Fibroblast of lung (primary cell): ENCODE results near the gene PIK3C2G.

ENCODE experiments used
- EZH2 ChIP-seq: IDR thresholded peaks from 2 replicates; pipeline ENCODE4 v1.5.1; 2012; ENCODE audit warnings: low read length, control low read depth, mild to moderate bottlenecking; ENCODE audit errors: missing control alignments
- TF ChIP-seq, protein P1 (sequence below), 2 donors: IDR thresholded peaks in 1 of 2; conservative IDR thresholded peaks in 1 of 2; 1 replicate in 1 of 2; 2 replicates in 1 of 2; pipeline ENCODE4 v1.5.1; 2011 to 2012; ENCODE audit warnings: low read length in 2 of 2, control low read depth in 1 of 2, inconsistent platforms in 1 of 2, low read depth in 1 of 2, mild to moderate bottlenecking in 1 of 2

DNA sequence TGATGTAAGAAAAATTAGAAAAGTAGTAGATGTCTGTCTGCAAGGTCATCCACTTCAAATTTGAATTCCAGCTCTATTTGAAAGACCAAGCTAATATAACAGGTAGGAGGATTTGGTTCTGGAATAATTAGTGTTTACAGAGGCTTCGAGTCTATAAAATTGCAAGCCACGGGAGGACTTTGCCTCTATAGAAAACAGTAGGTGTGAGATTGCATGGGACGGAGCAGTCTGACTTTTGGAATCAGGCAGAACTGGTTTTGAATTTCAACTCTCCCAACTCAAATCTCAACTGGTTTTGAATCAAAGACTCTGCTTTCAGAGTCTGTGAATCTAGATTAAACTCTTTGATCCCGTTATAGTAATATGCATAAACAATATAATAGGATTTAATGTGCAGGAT is 82.4 kb downstream of the PIK3C2G start:
- TF ChIP-seq, protein P1, sequence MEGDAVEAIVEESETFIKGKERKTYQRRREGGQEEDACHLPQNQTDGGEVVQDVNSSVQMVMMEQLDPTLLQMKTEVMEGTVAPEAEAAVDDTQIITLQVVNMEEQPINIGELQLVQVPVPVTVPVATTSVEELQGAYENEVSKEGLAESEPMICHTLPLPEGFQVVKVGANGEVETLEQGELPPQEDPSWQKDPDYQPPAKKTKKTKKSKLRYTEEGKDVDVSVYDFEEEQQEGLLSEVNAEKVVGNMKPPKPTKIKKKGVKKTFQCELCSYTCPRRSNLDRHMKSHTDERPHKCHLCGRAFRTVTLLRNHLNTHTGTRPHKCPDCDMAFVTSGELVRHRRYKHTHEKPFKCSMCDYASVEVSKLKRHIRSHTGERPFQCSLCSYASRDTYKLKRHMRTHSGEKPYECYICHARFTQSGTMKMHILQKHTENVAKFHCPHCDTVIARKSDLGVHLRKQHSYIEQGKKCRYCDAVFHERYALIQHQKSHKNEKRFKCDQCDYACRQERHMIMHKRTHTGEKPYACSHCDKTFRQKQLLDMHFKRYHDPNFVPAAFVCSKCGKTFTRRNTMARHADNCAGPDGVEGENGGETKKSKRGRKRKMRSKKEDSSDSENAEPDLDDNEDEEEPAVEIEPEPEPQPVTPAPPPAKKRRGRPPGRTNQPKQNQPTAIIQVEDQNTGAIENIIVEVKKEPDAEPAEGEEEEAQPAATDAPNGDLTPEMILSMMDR (conservative IDR thresholded peaks at IDR 0.05 in 1 of 2, IDR thresholded peaks at IDR 0.05 in 1 of 2; ENCODE audit: low read depth in 1 of 2, low read length in 2 of 2): no peak
- no peak for TF ChIP-seq EZH2
